HEK293 (cell line): ENCODE data around the gene ACSM6.

Experiments used
- CTCF ChIP-seq: fragments of 450-650 bp; formaldehyde crosslinking; IDR thresholded peaks from 2 replicates; pipeline ENCODE4 v1.5.1; 2016; ENCODE audit warnings: missing biosample characterization, missing genetic modification characterization
- ELK4 ChIP-seq: IDR thresholded peaks from 2 replicates; pipeline ENCODE4 v1.6.1; 2011; ENCODE audit warnings: mild to moderate bottlenecking, low read depth, low read length, borderline replicate concordance
- MZF1 ChIP-seq: fragments of 450-650 bp; formaldehyde crosslinking; IDR thresholded peaks from 2 replicates; pipeline ENCODE4 v1.5.1; 2017; ENCODE audit warnings: missing biosample characterization, missing genetic modification characterization, borderline replicate concordance
- PATZ1 ChIP-seq: fragments of 450-650 bp; formaldehyde crosslinking; IDR thresholded peaks from 2 replicates; pipeline ENCODE4 v1.5.1; 2016; ENCODE audit warnings: missing biosample characterization, missing genetic modification characterization
- REST ChIP-seq: fragments of 450-650 bp; formaldehyde crosslinking; IDR thresholded peaks from 2 replicates; pipeline ENCODE4 v1.5.1; 2016; ENCODE audit warnings: missing biosample characterization, missing genetic modification characterization
- TCF7L2 ChIP-seq: IDR thresholded peaks from 2 replicates; pipeline ENCODE4 v1.6.1; 2011; ENCODE audit warnings: low read depth, mild to moderate bottlenecking, inconsistent platforms, low read length, moderate library complexity, borderline replicate concordance
- YY1 ChIP-seq: fragments of 450-650 bp; formaldehyde crosslinking; IDR thresholded peaks from 2 replicates; pipeline ENCODE4 v1.5.1; 2018; ENCODE audit warnings: missing biosample characterization, missing genetic modification characterization
- ZFP41 ChIP-seq: fragments of 450-650 bp; formaldehyde crosslinking; IDR thresholded peaks from 2 replicates; pipeline ENCODE4 v1.5.1; 2016; ENCODE audit warnings: missing biosample characterization, missing genetic modification characterization, borderline replicate concordance
- ZNF157 ChIP-seq: fragments of 450-650 bp; formaldehyde crosslinking; IDR thresholded peaks from 2 replicates; pipeline ENCODE4 v1.5.1; 2016; ENCODE audit warnings: missing biosample characterization, missing genetic modification characterization
- ZNF24 ChIP-seq: fragments of 450-650 bp; formaldehyde crosslinking; IDR thresholded peaks from 2 replicates; pipeline ENCODE4 v1.5.1; 2016; ENCODE audit warnings: missing biosample characterization, missing genetic modification characterization
- ZNF600 ChIP-seq: fragments of 450-650 bp; formaldehyde crosslinking; IDR thresholded peaks from 2 replicates; pipeline ENCODE4 v1.5.1; 2016; ENCODE audit warnings: missing biosample characterization, missing genetic modification characterization
- ZNF777 ChIP-seq: fragments of 450-650 bp; formaldehyde crosslinking; IDR thresholded peaks from 2 replicates; pipeline ENCODE4 v1.5.1; 2017; ENCODE audit warnings: missing biosample characterization, missing genetic modification characterization, borderline replicate concordance
- TF ChIP-seq, protein P1 (sequence below): fragments of 450-650 bp; formaldehyde crosslinking; IDR thresholded peaks from 2 replicates; pipeline ENCODE4 v1.5.1; 2016; ENCODE audit warnings: missing biosample characterization, missing genetic modification characterization
- TF ChIP-seq, protein P2 (sequence below): fragments of 450-650 bp; formaldehyde crosslinking; IDR thresholded peaks from 2 replicates; pipeline ENCODE4 v1.5.1; 2016; ENCODE audit warnings: missing biosample characterization, missing genetic modification characterization

DNA sequence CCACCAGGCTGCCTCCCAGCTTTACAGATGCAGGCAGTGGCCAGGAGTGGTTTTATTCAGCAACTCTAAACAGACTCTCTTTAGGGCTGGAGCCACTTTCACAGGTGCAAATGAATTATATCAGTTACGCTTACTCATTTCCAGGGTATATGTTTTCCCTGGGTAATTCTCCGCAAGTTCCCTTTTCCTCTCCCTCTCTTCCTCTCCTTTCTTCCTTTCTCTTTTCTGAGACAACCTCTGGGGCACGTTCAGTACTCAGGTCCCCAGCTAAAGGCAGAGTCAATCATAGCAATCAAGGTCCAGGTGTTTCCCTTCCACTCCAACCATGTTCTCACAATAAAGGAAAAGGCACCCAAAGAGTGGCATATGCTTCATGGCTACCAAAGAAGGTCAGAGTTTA is 55.4 kb downstream of the ACSM6 start:
- no peak for TF ChIP-seq ZNF600 (tag by site-specific recombination)
- TF ChIP-seq PATZ1 = no peak
- no peak for TF ChIP-seq YY1 (tag by site-specific recombination)
- TF ChIP-seq ZNF777 = no peak
- no peak for TF ChIP-seq CTCF (tag by site-specific recombination)
- TF ChIP-seq, protein P1, sequence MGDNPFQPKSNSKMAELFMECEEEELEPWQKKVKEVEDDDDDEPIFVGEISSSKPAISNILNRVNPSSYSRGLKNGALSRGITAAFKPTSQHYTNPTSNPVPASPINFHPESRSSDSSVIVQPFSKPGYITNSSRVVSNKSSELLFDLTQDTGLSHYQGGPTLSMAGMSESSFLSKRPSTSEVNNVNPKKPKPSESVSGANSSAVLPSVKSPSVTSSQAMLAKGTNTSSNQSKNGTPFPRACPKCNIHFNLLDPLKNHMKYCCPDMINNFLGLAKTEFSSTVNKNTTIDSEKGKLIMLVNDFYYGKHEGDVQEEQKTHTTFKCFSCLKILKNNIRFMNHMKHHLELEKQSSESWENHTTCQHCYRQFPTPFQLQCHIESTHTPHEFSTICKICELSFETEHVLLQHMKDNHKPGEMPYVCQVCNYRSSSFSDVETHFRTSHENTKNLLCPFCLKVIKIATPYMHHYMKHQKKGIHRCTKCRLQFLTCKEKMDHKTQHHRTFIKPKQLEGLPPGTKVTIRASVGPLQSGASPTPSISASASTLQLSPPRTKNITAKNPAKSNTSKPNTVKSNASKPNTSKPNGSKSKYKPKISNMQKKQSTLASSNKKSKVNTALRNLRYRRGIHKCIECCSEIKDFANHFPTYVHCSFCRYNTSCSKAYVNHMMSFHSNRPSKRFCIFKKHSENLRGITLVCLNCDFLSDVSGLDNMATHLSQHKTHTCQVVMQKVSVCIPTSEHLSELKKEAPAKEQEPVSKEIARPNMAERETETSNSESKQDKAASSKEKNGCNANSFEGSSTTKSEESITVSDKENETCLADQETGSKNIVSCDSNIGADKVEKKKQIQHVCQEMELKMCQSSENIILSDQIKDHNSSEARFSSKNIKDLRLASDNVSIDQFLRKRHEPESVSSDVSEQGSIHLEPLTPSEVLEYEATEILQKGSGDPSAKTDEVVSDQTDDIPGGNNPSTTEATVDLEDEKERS (tag by site-specific recombination) = no peak
- TF ChIP-seq ZFP41 = no peak
- TF ChIP-seq MZF1 (tag by site-specific recombination) = no peak
- TF ChIP-seq ELK4 = no peak
- no peak for TF ChIP-seq ZNF157 (tag by site-specific recombination)
- TF ChIP-seq REST (tag by site-specific recombination) = no peak
- TF ChIP-seq, protein P2, sequence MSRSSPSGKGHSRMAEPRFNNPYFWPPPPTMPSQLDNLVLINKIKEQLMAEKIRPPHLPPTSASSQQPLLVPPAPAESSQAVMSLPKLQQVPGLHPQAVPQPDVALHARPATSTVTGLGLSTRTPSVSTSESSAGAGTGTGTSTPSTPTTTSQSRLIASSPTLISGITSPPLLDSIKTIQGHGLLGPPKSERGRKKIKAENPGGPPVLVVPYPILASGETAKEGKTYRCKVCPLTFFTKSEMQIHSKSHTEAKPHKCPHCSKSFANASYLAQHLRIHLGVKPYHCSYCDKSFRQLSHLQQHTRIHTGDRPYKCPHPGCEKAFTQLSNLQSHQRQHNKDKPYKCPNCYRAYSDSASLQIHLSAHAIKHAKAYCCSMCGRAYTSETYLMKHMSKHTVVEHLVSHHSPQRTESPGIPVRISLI = no peak
- TF ChIP-seq TCF7L2 = no peak
- no peak for TF ChIP-seq ZNF24 (tag by site-specific recombination)
